Hepatocyte (in vitro differentiated cells): ENCODE data around the gene KNDC1. TPM values are rescaled to one million over a fixed set of nuclear protein-coding genes. Genes with fewer than 3 reads are reported as not detected.

Source experiments
- DNase-seq: peaks from one replicate; pipeline ENCODE4 v3.0.0-alpha.2; 2016; ENCODE audit warnings: low spot score
- H2AFZ ChIP-seq: fragments of 200-600 bp; sonication (generic); 2 replicates; pipeline ENCODE4 v1.6.0; 2016; ENCODE audit warnings: antibody characterized with exemption, mild to moderate bottlenecking
- H3K27ac ChIP-seq: fragments of 200-600 bp; sonication (generic); 2 replicates; pipeline ENCODE4 v1.5.1; 2016; ENCODE audit warnings: mild to moderate bottlenecking
- H3K27me3 ChIP-seq: fragments of 200-600 bp; sonication (generic); 2 replicates; pipeline ENCODE4 v1.6.1; 2016
- H3K36me3 ChIP-seq: fragments of 200-600 bp; sonication (generic); replicated peaks from 2 replicates; pipeline ENCODE4 v1.5.1; 2016; ENCODE audit warnings: low read depth; ENCODE audit not compliant: insufficient read depth
- H3K4me1 ChIP-seq: fragments of 200-600 bp; sonication (generic); 2 replicates; pipeline ENCODE4 v1.5.1; 2016; ENCODE audit warnings: mild to moderate bottlenecking, moderate library complexity; ENCODE audit not compliant: insufficient read depth
- H3K4me2 ChIP-seq: fragments of 200-600 bp; sonication (generic); 2 replicates; pipeline ENCODE4 v1.6.0; 2016
- H3K4me3 ChIP-seq: fragments of 200-600 bp; sonication (generic); 2 replicates; pipeline ENCODE4 v1.5.1; 2016; ENCODE audit warnings: mild to moderate bottlenecking
- H3K79me2 ChIP-seq: fragments of 200-600 bp; sonication (generic); 2 replicates; pipeline ENCODE4 v1.6.0; 2017; ENCODE audit warnings: mild to moderate bottlenecking
- H3K9me2 ChIP-seq: fragments of 200-600 bp; sonication (generic); replicated peaks from 2 replicates; pipeline ENCODE4 v1.6.0; 2017; ENCODE audit warnings: mild to moderate bottlenecking; ENCODE audit not compliant: insufficient read depth
- H3K9me3 ChIP-seq: fragments of 200-600 bp; sonication (generic); 2 replicates; pipeline ENCODE4 v1.5.1; 2016; ENCODE audit warnings: low read depth, mild to moderate bottlenecking
- H4K20me1 ChIP-seq: fragments of 200-600 bp; sonication (generic); 2 replicates; pipeline ENCODE4 v1.6.0; 2016; ENCODE audit warnings: mild to moderate bottlenecking; ENCODE audit not compliant: insufficient read depth, poor library complexity, severe bottlenecking
- CTCF ChIP-seq: fragments of 200-600 bp; sonication (generic); IDR thresholded peaks from 2 replicates; pipeline ENCODE4 v1.5.1; 2016; ENCODE audit warnings: antibody characterized with exemption, mild to moderate bottlenecking; ENCODE audit not compliant: poor library complexity
- EZH2 ChIP-seq: fragments of 200-600 bp; sonication (generic); IDR thresholded peaks from 2 replicates; pipeline ENCODE4 v1.6.1; 2016; ENCODE audit warnings: antibody characterized with exemption, mild to moderate bottlenecking, borderline replicate concordance
- EZH2phosphoT487 ChIP-seq: fragments of 200-600 bp; sonication (generic); IDR thresholded peaks from one replicate; pipeline ENCODE4 v1.6.1; 2018; ENCODE audit warnings: antibody characterized with exemption, mild to moderate bottlenecking, low read depth, moderate library complexity; ENCODE audit not compliant: unreplicated experiment, severe bottlenecking
- WGBS: methylation state at CpG from one replicate; pipeline ENCODE4 v1.1.6; 2016; ENCODE audit warnings: low lambda C conversion rate; ENCODE audit errors: missing lambda C conversion rate; 5-methylcytosine and 5-hydroxymethylcytosine counted together
- polyA plus RNA-seq: library from polyadenylated mRNA; unstranded; fragments of >200 nt; fragmentation: Nextera tagmentation; extraction: Ambion mirVana; gene quantifications from 2 replicates; pipeline ENCODE4 v1.2.1, GENCODE V29; 2016
- total RNA-seq: library from RNA; depleted of rRNA; stranded (reverse); fragments of >200 nt; gene quantifications from 2 replicates; pipeline ENCODE4 v1.2.3, GENCODE V29; 2014

KNDC1 gene
- total and polyA plus RNA-seq, 2 experiments from 2014 or later = 3.8 to 4.3 TPM

- DNase-seq = no peak
- WGBS = 93% methylated on average over 20 of the region's 20 CpGs
- no peak overlapping the region for H3K4me3 ChIP-seq
- TF ChIP-seq EZH2 (no peak), EZH2phosphoT487 (no peak), CTCF (no peak)
- no peak overlapping the region for H2AFZ ChIP-seq
- no peaks in the 10 kb centered on the region for H3K27me3 ChIP-seq
- H3K79me2 ChIP-seq = no peaks in the 10 kb centered on the region
- H3K36me3 ChIP-seq = no peaks in the 10 kb centered on the region
- H4K20me1 ChIP-seq = no peaks in the 10 kb centered on the region
- no peaks in the 10 kb centered on the region for H3K9me3 ChIP-seq
- H3K27ac ChIP-seq = no peak overlapping the region
- no peaks in the 10 kb centered on the region for H3K9me2 ChIP-seq
- H3K4me2 ChIP-seq = no peak overlapping the region
- H3K4me1 ChIP-seq = no peaks in the 10 kb centered on the region
Measured at GRCh38 chr10:133212853-133213494, 53.0 kb downstream of the KNDC1 start.

GRCh38 chr10:133213641-133214467 is 53.8 kb downstream of the KNDC1 start:
- H3K36me3 ChIP-seq = no peaks in the 10 kb centered on the region
- no peak overlapping the region for H2AFZ ChIP-seq
- no peak overlapping the region for H3K4me3 ChIP-seq
- no peak for DNase-seq
- no peaks in the 10 kb centered on the region for H3K9me2 ChIP-seq
- H3K4me1 ChIP-seq = no peaks in the 10 kb centered on the region
- no peak overlapping the region for H3K27ac ChIP-seq
- H3K27me3 ChIP-seq = peaks cover 7% of the 10 kb centered on the region
- H3K9me3 ChIP-seq = no peaks in the 10 kb centered on the region
- no peak for TF ChIP-seq CTCF
- no peak for TF ChIP-seq EZH2
- TF ChIP-seq EZH2phosphoT487 = no peak
- WGBS = 89% methylated on average over 31 of the region's 32 CpGs
- no peaks in the 10 kb centered on the region for H3K79me2 ChIP-seq
- no peaks in the 10 kb centered on the region for H4K20me1 ChIP-seq
- H3K4me2 ChIP-seq = no peak overlapping the region

- Histone ChIP-seq H3K27me3 (peaks cover 16% of the 10 kb centered on the region), H3K79me2 (no peaks in the 10 kb centered on the region), H3K36me3 (no peaks in the 10 kb centered on the region), H3K9me2 (no peaks in the 10 kb centered on the region), H3K4me1 (no peaks in the 10 kb centered on the region), H3K4me3 (no peak overlapping the region), H3K27ac (no peak overlapping the region), H3K9me3 (no peaks in the 10 kb centered on the region), H3K4me2 (no peak overlapping the region), H2AFZ (no peak overlapping the region), H4K20me1 (no peaks in the 10 kb centered on the region)
- DNase-seq = no peak
- WGBS = 91% methylated on average over 27 of the region's 28 CpGs
- TF ChIP-seq CTCF = no peak
- no peak for TF ChIP-seq EZH2
- TF ChIP-seq EZH2phosphoT487 = no peak
Measured at GRCh38 chr10:133214468-133215410, 54.7 kb downstream of the KNDC1 start.
